PFSK-1 (cell line): Measurements from ENCODE around the gene CERS5.

Experiments used
- POLR2AphosphoS5 ChIP-seq: IDR thresholded peaks from 2 replicates; pipeline ENCODE4 v1.6.1; 2012; ENCODE audit warnings: low read depth, mild to moderate bottlenecking, control low read depth, low read length, moderate library complexity
- REST ChIP-seq, 2 experiments: IDR thresholded peaks; 2 replicates each; pipeline versions ENCODE4 v1.6.1 to v1.8.0; 2011 to 2012; ENCODE audit warnings: low read depth in 2 of 2, low read length in 2 of 2, control low read depth in 1 of 2, inconsistent platforms in 1 of 2, mild to moderate bottlenecking in 1 of 2, moderate library complexity in 1 of 2; ENCODE audit not compliant: insufficient read depth in 1 of 2

GRCh38 chr12:50084775-50085614 lies 82.2 kb downstream of the CERS5 start, which contains the start of gene SMARCD1:
- 0 out of 4 replicates have a peak, but pooled peaks of 1 of the 2 experiments have one; percentile 37 for TF ChIP-seq REST (IDR thresholded peaks at IDR 0.05; ENCODE audit: insufficient read depth in 1 of 2, low read depth in 2 of 2, low read length in 2 of 2)
- TF ChIP-seq POLR2AphosphoS5: peak; percentile 44; the same call in 1 of the 2 replicates
